Ectodermal cell (in vitro differentiated cells): ENCODE data around the gene ARPP21.

Source experiments
- H3K27ac ChIP-seq: 2 replicates; pipeline ENCODE4 v1.7.0; 2013; ENCODE audit warnings: mild to moderate bottlenecking, low read depth, low read length; ENCODE audit not compliant: insufficient read depth, poor library complexity, severe bottlenecking
- H3K27me3 ChIP-seq: 2 replicates; pipeline ENCODE4 v1.7.0; 2013; ENCODE audit warnings: mild to moderate bottlenecking, low read length; ENCODE audit not compliant: insufficient read depth, control insufficient read depth, poor library complexity, severe bottlenecking
- H3K36me3 ChIP-seq: one replicate; pipeline ENCODE4 v1.7.0; 2013; ENCODE audit warnings: low read length; ENCODE audit not compliant: control insufficient read depth, insufficient read depth
- H3K4me1 ChIP-seq: one replicate; pipeline ENCODE4 v1.7.0; 2013; ENCODE audit warnings: low read length; ENCODE audit not compliant: control insufficient read depth, insufficient read depth
- H3K4me3 ChIP-seq: 2 replicates; pipeline ENCODE4 v1.7.0; 2013; ENCODE audit warnings: low read depth, low read length, control low read depth; ENCODE audit not compliant: insufficient read depth
- H3K9me3 ChIP-seq: 2 replicates; pipeline ENCODE4 v1.7.0; 2013; ENCODE audit warnings: mild to moderate bottlenecking, low read length, moderate library complexity; ENCODE audit not compliant: control insufficient read depth
- WGBS, 2 experiments: methylation state at CpG; one replicate each; pipeline ENCODE4 v1.1.7; 2013; ENCODE audit warnings: missing lambda C conversion rate in 2 of 2; 5-methylcytosine and 5-hydroxymethylcytosine counted together

Gene ARPP21

DNA sequence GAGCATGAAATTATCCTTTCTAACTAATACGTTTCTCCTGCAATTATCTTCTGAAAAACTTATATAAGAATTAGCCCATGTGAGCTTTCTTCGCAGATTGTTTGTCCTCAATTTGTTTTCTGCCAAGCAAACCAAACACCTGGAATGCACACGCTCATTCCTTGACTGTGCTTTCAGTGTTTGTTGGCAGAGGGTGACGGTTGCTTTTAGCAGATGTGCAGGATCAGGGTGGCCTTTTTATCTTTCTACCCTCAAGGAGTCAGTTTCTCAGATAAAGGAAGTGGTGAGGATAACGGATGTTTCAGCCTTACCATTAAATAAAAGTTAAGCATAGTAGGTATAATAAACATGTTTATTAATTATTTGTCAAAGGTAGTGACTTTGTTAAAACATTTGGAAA lies 15.2 kb downstream of the ARPP21 start:
- H3K4me1 ChIP-seq: no peaks in the 10 kb centered on the region
- H3K4me3 ChIP-seq: no peak overlapping the region
- no peaks in the 10 kb centered on the region for H3K36me3 ChIP-seq
- WGBS, 2 experiments: 89 to 96% methylated on average over 4 of the region's 5 CpGs
- H3K27ac ChIP-seq: no peak overlapping the region
- H3K9me3 ChIP-seq: no peaks in the 10 kb centered on the region
- H3K27me3 ChIP-seq: no peaks in the 10 kb centered on the region

DNA sequence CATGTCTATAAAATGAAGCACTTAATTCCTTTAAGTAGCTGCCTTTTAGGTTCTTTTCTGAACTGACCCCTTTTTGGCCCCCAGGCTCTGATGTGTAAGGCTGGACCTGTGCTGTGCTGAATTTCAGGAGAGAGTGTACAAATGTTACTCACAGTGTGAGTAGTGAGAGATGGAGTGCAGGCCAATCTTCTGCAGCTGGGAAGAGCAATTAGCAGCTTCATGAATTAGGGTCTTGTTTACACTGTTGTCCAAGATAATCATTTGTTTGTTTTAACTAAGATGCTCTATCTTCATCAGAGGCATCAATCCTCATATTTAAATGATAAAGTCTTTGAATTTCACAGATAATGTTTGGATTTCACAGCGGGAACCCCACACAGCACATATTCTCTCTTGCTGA lies 19.4 kb downstream of the ARPP21 start:
- no peaks in the 10 kb centered on the region for H3K4me1 ChIP-seq
- H3K4me3 ChIP-seq: no peak overlapping the region
- no peaks in the 10 kb centered on the region for H3K9me3 ChIP-seq
- no peaks in the 10 kb centered on the region for H3K36me3 ChIP-seq
- WGBS, 2 experiments: 100% methylated on average over 1 of the region's 1 CpG; no CpG with 5 or more reads in 1 of the 2 experiments
- no peaks in the 10 kb centered on the region for H3K27me3 ChIP-seq
- H3K27ac ChIP-seq: no peak overlapping the region

DNA sequence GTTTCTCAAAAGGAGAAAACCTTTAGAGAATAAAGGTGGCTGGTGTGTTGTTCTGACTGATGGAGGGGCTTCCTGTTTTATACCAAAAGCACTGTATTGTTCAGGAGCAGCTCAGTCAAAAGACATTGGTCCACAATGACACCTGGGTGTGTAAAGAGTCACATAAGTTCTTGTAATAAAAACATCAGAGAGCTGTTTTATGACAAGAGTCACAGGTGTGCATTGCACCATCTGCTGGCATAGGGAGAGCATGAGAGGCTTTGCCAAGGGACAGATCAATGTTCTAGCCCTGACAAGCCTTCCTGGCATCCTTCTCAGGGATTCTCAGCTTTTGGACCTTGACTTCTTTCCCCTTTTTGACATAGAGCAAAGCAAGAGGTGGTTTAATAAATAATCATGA lies 20.4 kb downstream of the ARPP21 start:
- H3K4me3 ChIP-seq: no peak overlapping the region
- peaks cover 3% of the 10 kb centered on the region for H3K4me1 ChIP-seq
- no peaks in the 10 kb centered on the region for H3K36me3 ChIP-seq
- H3K9me3 ChIP-seq: no peaks in the 10 kb centered on the region
- H3K27me3 ChIP-seq: no peaks in the 10 kb centered on the region
- no peak overlapping the region for H3K27ac ChIP-seq

DNA sequence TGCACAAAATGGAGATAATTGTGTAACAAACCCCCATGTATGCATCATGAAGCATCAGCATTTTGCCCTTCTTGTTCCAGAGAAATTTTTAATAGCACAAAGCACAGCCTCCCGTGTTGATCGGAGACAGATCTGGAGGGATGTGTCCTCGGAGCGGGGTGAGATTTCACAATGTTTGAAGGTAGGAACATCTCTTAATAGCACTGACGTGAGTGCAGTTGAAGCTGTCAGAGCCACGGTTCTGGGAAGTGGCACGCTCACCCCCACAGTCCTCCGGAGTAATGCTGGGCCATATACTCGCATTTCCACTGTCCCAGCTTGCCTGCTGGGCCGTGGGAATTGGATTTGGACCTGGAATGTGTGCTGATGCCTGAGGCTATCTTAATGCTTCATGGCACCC lies 24.1 kb downstream of the ARPP21 start:
- WGBS, 2 experiments: 91 to 93% methylated on average over 10 of the region's 10 CpGs
- H3K36me3 ChIP-seq: no peaks in the 10 kb centered on the region
- no peaks in the 10 kb centered on the region for H3K27me3 ChIP-seq
- no peak overlapping the region for H3K4me3 ChIP-seq
- H3K9me3 ChIP-seq: no peaks in the 10 kb centered on the region
- H3K4me1 ChIP-seq: peaks cover 3% of the 10 kb centered on the region
- no peak overlapping the region for H3K27ac ChIP-seq

DNA sequence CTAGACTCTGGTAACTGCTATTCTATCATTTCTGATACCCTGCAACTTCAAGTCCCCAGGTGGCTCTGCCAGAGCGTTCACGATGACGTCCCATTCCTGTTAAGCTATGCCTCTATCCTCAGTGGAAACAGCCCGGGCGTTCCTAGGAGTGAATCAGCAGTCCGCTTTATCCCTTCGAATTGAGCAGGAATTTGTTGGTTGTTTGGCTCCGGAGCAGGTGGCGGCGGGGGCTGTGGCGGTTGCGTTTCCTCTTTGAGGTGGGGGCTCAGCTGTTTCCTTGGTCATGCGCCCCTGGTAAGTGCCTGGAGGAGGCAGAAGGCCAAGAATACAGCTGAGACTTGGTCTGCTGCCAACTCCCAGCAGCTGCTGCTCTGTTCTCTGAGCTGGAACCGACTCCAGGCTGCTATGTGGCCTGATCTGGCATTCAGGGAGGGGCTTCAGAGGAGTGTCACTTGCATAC lies 25.2 kb downstream of the ARPP21 start:
- no peak overlapping the region for H3K4me3 ChIP-seq
- H3K9me3 ChIP-seq: no peaks in the 10 kb centered on the region
- no peaks in the 10 kb centered on the region for H3K36me3 ChIP-seq
- H3K27ac ChIP-seq: no peak overlapping the region
- peaks cover 3% of the 10 kb centered on the region for H3K4me1 ChIP-seq
- no peaks in the 10 kb centered on the region for H3K27me3 ChIP-seq
- 58 to 64% methylated on average over 14 of the region's 14 CpGs for WGBS, 2 experiments

DNA sequence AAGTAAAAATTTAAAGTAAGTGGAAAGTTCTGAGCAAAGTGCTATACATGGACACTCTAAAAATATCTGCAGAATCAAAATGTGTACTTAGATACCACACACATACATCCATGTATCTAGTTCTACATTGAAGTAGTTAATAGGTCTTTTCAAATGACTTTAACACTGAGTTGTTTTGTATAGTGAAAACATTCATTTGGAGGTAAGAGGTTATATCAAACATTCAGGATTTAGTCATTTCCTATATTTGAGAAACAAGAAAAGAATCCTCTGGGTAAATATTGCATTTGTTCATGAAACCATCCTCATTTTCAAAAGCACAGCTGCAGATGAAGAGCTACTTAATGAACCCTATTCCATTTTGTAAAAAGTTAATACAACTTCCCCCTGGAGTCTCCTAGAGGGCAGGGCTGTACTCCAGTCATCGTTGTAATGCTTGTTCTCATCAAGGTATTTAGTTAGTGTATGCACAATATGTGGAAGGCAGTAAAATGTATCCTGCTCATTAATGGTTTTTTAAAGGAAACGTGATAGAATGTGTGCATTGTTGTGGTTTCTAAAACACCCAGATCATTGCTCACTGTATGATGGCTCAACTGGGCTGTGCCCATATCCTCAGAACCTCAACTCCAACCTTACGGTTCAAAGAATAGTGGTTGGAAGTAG lies 26.2 kb downstream of the ARPP21 start:
- no peak overlapping the region for H3K27ac ChIP-seq
- WGBS, 2 experiments: 44 to 62% methylated on average over 2 to 3 of the region's 3 CpGs
- no peaks in the 10 kb centered on the region for H3K36me3 ChIP-seq
- H3K4me1 ChIP-seq: peaks cover 3% of the 10 kb centered on the region
- no peaks in the 10 kb centered on the region for H3K9me3 ChIP-seq
- no peaks in the 10 kb centered on the region for H3K27me3 ChIP-seq
- no peak overlapping the region for H3K4me3 ChIP-seq

DNA sequence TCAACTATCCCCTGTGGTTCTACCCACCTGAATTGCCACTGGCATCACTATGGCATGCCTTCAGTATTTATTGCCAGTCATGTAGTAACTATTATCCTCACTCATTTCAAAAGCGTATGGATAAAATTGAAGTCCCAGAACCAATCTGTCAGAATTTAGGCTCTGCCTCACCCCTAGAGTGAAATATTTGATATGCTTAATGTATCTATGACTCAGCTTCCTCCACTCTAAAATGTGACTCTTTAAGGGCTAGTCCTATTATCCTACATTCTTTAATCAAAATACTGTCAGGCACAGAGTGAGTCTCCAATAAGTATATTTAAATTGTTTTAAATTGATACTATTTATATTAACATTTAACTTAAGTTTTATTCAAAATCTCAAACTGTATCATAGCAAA lies 27.6 kb downstream of the ARPP21 start:
- Histone ChIP-seq H3K4me3 (no peak overlapping the region), H3K36me3 (no peaks in the 10 kb centered on the region), H3K9me3 (no peaks in the 10 kb centered on the region), H3K27me3 (no peaks in the 10 kb centered on the region), H3K4me1 (peaks cover 3% of the 10 kb centered on the region), H3K27ac (no peak overlapping the region)
- 89 to 100% methylated on average over 1 of the region's 1 CpG for WGBS, 2 experiments

DNA sequence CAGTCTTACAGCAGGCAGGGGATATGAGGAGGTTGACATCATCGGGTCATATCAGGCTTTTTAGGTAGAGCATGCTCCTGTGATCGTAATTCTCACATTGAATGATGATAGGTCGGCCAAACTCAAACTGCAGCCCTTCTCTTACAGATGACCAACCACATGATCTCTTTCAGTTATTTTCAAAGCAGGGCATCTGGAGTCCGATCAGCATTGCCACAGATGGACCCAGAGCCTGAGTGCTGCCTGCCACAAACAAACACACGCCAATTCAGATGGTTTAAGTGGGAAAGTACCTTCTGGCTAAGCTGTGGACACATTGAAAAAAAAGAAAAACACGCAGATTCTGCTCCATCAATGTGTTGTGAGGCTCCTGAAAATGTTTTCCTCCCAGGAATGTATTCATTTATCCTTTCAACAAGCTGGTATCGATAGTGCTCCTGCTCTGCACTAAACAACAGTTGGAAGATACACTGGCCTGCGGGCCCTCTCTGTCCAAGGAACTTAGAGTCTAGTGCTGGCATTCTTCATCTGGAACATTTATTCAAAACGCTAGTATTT lies 31.2 kb downstream of the ARPP21 start:
- WGBS, 2 experiments: 96 to 97% methylated on average over 9 of the region's 9 CpGs
- Histone ChIP-seq H3K9me3 (no peaks in the 10 kb centered on the region), H3K36me3 (no peaks in the 10 kb centered on the region), H3K27me3 (no peaks in the 10 kb centered on the region), H3K27ac (no peak overlapping the region), H3K4me3 (no peak overlapping the region), H3K4me1 (no peaks in the 10 kb centered on the region)

DNA sequence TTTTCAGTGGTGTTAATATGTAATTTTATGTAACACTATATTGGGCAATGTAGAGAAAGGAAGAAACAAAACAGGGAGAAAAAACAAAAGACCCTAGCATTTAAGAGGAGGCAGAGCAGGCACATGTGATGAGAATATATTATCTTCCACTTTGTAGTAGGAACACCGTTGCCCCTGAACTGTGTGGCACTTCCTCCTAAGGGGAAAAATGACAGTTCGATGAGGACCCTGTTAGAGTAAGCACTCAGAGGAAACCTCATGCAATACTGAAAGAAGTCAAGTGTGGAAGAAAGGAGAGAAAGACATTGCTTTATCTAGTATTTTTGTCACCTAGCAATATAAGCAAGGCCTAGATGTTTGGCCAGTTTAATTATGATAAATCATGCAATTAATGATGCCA lies 32.2 kb downstream of the ARPP21 start:
- no peaks in the 10 kb centered on the region for H3K36me3 ChIP-seq
- WGBS, 2 experiments: 89 to 95% methylated on average over 2 of the region's 2 CpGs
- H3K4me3 ChIP-seq: no peak overlapping the region

DNA sequence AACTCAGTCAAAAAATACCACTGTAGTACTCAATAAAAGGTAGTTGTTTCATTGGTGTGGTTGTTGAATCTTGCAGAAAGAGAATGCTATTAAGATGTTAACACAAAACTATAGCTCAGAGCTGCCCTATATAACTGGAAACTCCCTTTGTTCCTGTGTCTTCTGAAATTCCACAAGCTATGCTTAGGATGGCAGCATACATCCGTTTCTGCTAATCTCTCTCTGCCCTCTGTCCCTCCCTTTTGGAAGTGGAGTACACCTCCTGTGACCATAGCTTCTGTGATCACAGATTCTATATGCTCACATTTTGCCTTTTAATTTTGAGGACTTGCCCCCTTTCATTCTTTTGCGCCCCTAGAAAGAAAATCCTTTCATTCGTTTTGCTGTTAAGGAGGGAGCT lies 33.7 kb downstream of the ARPP21 start:
- no peak overlapping the region for H3K27ac ChIP-seq
- no peaks in the 10 kb centered on the region for H3K4me1 ChIP-seq
- H3K27me3 ChIP-seq: no peaks in the 10 kb centered on the region
- no peak overlapping the region for H3K4me3 ChIP-seq
- no peaks in the 10 kb centered on the region for H3K36me3 ChIP-seq
- H3K9me3 ChIP-seq: no peaks in the 10 kb centered on the region
- WGBS, 2 experiments: 84 to 86% methylated on average over 3 of the region's 3 CpGs

More for the DNA sequence above, 32.2 kb downstream of the ARPP21 start:
- H3K27ac ChIP-seq: no peak overlapping the region
- no peaks in the 10 kb centered on the region for H3K4me1 ChIP-seq
- no peaks in the 10 kb centered on the region for H3K27me3 ChIP-seq
- no peaks in the 10 kb centered on the region for H3K9me3 ChIP-seq
